ENCODE results near the gene ST3GAL3.
A peak's percentile ranks its signal among the peaks of the same experiment; 100 is the strongest.

The ST3GAL3 gene

DNA sequence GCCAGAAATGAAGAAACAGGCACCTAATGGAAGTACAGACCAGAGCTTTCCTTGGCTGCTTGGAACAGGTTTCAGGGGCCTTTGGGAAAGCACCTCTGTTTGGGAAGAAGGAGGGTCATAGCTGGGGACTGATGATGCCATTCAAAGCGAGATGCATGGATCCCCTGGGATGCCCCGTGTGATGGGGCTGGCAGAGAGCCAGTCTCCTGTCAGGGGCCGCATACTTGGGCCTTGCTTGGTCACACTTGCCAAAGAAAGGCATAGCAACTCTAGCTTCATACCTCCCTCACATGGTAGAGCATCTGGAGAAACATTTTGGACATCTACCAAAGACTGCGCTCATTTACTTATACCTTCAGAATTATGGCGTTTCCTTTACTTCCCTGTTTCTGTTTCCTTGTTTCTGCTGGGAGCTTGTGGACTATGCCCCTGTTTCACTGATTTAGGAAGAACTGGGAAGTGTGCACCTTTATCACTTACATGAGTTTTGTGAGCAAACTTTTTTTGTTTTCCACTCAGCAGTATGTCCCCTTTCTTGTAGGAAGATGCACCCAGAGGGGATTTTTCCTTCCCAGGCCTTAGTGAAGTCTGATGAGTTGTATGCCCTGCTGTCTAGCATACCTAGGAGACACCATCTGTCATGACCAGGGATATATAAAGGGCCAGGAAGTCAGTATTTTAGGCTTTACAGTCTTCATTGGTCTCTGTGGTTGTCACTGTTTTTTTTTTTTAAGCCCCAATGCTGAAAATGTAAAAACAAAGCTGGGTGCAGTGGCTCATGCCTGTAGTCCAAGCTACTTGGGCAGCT, 19.8 kb upstream of the ST3GAL3 start:
- Histone ChIP-seq H3K9ac (ENCODE audit: low read depth, low read length) (no peak overlapping the region), H3K4me1 (ENCODE audit: insufficient read depth, low read length) (no peaks in the 10 kb centered on the region), H3K9me3 (ENCODE audit: control insufficient read depth, insufficient read depth, low read length) (no peaks in the 10 kb centered on the region), H3K36me3 (ENCODE audit: insufficient read depth, low read length) (peaks cover 77% of the 10 kb centered on the region)

DNA sequence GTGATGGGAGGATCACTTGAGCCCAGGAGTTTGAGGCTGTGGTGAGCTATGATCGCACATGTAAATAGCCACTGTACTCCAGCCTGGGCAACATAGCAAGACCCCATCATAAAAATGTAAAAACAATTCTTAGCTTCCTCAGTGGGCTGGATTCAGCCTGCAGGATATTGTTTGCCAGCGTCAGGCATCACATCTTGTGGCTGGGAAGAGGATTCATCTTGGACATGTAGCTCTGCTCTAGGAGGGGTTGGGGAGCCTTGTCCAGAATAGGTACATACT, 19.3 kb upstream of the ST3GAL3 start:
- peaks cover 80% of the 10 kb centered on the region for H3K36me3 ChIP-seq (ENCODE audit: insufficient read depth, low read length)
- no peaks in the 10 kb centered on the region for H3K9me3 ChIP-seq (ENCODE audit: control insufficient read depth, insufficient read depth, low read length)
- no peaks in the 10 kb centered on the region for H3K4me1 ChIP-seq (ENCODE audit: insufficient read depth, low read length)
- no peak overlapping the region for H3K9ac ChIP-seq (ENCODE audit: low read depth, low read length)

DNA sequence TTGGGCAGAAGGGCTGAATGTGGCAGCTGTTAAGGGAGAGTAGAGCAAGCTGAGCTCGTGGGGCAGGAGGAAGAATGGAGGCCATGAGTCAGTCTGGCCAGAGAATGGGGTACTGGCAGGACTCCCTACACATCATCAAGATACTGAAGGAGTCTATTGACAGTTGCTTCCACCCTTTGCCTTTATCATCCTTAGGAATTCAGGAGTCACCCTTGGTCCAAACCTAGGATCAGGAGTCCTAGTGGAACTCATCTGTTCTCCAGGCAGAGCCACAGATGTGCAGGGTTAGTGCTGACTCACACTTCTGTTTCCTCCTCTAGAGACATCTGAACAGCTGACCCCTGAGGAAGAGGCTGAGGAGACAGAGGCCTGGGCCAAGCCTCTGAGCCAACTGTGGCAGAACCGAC, 18.7 kb upstream of the ST3GAL3 start:
- peaks cover 81% of the 10 kb centered on the region for H3K36me3 ChIP-seq (ENCODE audit: insufficient read depth, low read length)

DNA sequence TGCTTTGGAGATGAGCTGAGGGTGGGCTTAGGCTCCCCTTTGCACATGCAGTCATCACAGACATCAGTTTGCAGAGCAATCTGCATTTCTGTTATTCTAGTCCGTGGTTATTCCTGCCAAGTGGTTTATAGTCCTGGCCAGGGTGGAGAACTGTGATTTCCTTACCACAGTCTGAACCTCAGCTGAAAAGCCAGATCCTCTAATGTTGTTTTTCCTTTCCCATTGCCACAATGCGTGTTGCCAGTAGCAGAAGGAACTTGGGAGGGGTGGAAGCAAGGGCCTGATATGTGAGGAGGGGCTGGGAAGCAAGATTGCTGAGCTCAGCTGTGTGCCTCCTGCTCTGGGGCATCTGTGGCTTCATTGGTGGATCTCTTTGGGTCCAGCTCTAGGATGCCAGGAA, 18.0 kb upstream of the ST3GAL3 start:
- Histone ChIP-seq H3K9me3 (ENCODE audit: control insufficient read depth, insufficient read depth, low read length) (no peaks in the 10 kb centered on the region), H3K36me3 (ENCODE audit: insufficient read depth, low read length) (peaks cover 83% of the 10 kb centered on the region), H3K4me1 (ENCODE audit: insufficient read depth, low read length) (no peaks in the 10 kb centered on the region), H3K9ac (ENCODE audit: low read depth, low read length) (no peak overlapping the region)

More for the DNA sequence above, 18.7 kb upstream of the ST3GAL3 start:
- H3K9me3 ChIP-seq (ENCODE audit: control insufficient read depth, insufficient read depth, low read length): no peaks in the 10 kb centered on the region
- no peak overlapping the region for H3K9ac ChIP-seq (ENCODE audit: low read depth, low read length)
- H3K4me1 ChIP-seq (ENCODE audit: insufficient read depth, low read length): no peaks in the 10 kb centered on the region

DNA sequence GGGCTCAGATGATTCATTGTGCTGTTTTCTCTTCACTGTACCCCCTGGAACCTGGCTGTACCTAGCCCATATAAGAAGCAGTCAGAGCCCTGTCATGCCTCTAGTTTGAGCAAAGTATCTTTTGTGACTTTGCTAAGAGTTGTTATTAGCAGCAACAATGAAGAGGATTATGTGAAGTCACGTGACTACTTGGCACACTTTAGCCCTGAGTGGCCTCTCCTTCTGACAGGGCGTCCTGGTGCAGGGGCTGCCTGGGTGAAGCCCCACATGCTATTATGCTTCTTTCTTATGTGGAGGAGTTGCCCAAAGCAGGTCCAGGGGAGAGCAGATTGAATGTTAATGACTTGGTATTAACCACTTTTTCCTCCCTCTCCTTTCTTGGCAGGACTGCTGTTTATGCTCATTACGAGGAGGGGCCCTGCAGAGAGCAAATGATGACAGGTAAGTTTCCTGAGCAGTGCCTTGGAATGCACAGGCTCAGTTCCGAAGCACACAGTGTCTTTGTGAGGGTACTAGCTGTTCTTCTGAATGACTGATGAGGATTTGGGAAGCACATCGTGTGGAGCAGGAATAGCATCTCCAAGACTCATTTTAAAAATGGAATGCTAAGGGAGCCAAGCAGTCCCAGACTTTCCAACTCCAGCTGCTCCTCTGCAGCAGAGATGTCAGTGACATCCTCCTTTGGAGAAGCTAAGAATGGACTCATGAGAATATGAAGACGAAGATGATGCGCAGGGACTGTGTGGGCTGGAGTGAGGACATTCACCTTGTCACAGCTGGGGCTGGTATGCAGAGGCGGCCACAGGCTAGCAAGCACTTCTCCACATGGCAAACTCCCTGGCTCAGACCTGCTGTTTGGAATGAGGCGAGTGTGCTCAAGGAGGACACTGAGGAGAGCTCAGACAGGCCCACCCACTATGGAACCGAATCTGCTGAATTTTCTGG, 15.2 kb upstream of the ST3GAL3 start:
- no peaks in the 10 kb centered on the region for H3K4me1 ChIP-seq (ENCODE audit: insufficient read depth, low read length)
- peaks cover 92% of the 10 kb centered on the region for H3K36me3 ChIP-seq (ENCODE audit: insufficient read depth, low read length)
- no peaks in the 10 kb centered on the region for H3K9me3 ChIP-seq (ENCODE audit: control insufficient read depth, insufficient read depth, low read length)
- no peak overlapping the region for H3K9ac ChIP-seq (ENCODE audit: low read depth, low read length)

DNA sequence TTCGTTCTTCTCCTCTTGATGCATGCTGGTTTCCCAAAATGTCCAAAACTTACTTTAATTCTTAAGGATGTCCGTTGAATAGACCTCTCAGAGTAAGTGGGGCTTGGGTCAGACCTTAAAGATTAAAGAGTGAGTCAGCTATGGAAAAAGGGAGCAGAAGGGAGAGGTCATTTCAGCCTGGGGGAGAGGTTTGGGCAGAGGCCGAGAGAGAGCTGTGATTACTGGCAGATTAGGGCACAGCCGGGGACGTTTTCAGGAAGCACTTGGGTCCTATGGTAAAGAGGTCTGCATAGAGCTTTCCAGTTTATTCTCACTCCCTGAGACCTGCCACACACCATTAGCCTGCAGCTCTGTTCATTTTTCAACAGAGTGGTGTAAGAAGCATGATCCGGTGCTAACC, 14.0 kb upstream of the ST3GAL3 start:
- no peaks in the 10 kb centered on the region for H3K4me1 ChIP-seq (ENCODE audit: insufficient read depth, low read length)
- H3K9me3 ChIP-seq (ENCODE audit: control insufficient read depth, insufficient read depth, low read length): no peaks in the 10 kb centered on the region
- H3K9ac ChIP-seq (ENCODE audit: low read depth, low read length): no peak overlapping the region
- H3K36me3 ChIP-seq (ENCODE audit: insufficient read depth, low read length): peaks cover 92% of the 10 kb centered on the region

DNA sequence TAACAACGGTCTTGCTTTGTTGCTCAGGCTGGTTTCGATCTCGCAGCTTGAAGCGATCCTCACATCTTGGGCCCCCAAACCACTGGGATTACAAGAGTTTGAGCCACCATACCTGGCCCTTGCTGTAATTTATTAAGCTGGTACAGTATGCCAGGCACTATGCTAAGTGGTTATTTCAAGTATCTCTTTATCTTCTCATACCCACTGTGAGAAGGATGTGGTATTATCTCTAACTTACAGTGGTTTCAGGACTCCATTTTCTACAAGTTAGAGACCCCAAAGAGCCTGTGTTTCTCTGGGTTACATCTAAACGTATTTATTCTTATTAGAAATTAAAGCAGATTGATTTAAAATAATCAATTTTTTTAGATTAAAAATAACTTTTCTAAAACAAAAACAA, 8.1 kb upstream of the ST3GAL3 start:
- peaks cover 63% of the 10 kb centered on the region for H3K36me3 ChIP-seq (ENCODE audit: insufficient read depth, low read length)
- no peaks in the 10 kb centered on the region for H3K9me3 ChIP-seq (ENCODE audit: control insufficient read depth, insufficient read depth, low read length)

DNA sequence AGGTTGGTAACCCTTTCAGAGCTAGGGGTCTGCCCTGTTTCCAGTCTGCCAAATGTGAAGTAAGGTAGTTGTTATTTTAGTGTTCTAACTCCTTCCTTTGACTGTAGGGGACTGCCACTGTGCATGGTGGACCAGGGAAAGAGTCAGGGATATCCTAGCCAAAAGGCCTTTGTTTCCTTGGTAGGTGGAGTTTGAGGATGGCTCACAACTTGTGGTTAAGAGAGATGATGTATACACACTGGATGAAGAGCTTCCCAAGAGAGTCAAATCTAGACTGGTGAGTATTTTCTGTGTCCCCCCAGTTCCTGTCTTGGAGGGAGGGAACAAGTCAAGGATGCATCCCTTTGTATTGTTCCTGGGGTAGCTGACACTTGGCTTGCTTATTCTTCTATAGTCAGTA, 3.5 kb upstream of the ST3GAL3 start:
- Histone ChIP-seq H3K9ac (ENCODE audit: low read depth, low read length) (no peak overlapping the region), H3K4me1 (ENCODE audit: insufficient read depth, low read length) (no peaks in the 10 kb centered on the region; the same call in 1 of the 2 replicates), H3K36me3 (ENCODE audit: insufficient read depth, low read length) (peaks cover 23% of the 10 kb centered on the region), H3K9me3 (ENCODE audit: control insufficient read depth, insufficient read depth, low read length) (no peaks in the 10 kb centered on the region)

More for the DNA sequence above, 8.1 kb upstream of the ST3GAL3 start:
- Histone ChIP-seq H3K4me1 (ENCODE audit: insufficient read depth, low read length) (no peaks in the 10 kb centered on the region), H3K9ac (ENCODE audit: low read depth, low read length) (no peak overlapping the region)

DNA sequence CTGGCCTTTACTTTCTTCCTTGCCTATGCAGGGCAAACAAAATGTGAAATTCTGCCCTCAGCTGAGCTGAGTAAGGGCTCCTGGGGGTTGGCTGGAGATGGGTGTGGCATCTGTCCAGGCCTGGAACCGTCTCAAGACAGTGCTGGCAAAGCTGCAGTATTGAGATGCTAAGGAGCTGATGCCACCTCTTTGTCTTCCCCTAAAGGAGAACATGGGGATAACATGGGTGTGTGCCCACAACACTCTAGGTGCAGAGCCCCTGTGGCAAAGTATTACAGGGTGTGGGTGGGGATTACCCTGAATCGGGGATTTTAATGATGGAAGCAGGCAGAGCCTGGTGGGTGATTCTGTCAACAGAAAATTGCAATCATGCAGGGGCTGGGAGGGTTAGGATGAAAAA, 2.5 kb upstream of the ST3GAL3 start:
- Histone ChIP-seq H3K9ac (ENCODE audit: low read depth, low read length) (no peak overlapping the region), H3K36me3 (ENCODE audit: insufficient read depth, low read length) (peaks cover 19% of the 10 kb centered on the region), H3K4me1 (ENCODE audit: insufficient read depth, low read length) (no peaks in the 10 kb centered on the region; the same call in 1 of the 2 replicates), H3K9me3 (ENCODE audit: control insufficient read depth, insufficient read depth, low read length) (no peaks in the 10 kb centered on the region)

DNA sequence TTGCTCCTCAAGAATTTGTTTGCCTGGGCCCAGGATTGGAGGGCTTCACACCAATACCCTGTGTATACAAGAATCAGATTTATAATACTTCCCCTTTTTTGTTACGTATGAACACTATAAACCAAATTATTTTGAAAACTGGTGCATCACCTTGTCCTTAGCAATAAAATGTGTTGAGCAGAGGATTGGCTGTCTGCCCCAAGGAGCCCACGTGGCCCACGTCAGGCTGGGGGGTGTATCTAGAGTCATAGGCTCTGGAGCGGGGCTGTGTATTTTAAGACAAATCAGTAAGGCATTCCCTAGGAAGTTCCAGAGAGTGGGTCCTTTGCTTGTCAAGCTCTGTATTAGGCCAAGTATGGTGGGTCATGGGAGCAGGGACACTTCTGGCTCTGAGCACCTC, 2.0 kb upstream of the ST3GAL3 start:
- no peaks in the 10 kb centered on the region; the same call in 1 of the 2 replicates for H3K4me1 ChIP-seq (ENCODE audit: insufficient read depth, low read length)
- H3K9ac ChIP-seq (ENCODE audit: low read depth, low read length): no peak overlapping the region
- H3K9me3 ChIP-seq (ENCODE audit: control insufficient read depth, insufficient read depth, low read length): no peaks in the 10 kb centered on the region
- H3K36me3 ChIP-seq (ENCODE audit: insufficient read depth, low read length): peaks cover 14% of the 10 kb centered on the region

DNA sequence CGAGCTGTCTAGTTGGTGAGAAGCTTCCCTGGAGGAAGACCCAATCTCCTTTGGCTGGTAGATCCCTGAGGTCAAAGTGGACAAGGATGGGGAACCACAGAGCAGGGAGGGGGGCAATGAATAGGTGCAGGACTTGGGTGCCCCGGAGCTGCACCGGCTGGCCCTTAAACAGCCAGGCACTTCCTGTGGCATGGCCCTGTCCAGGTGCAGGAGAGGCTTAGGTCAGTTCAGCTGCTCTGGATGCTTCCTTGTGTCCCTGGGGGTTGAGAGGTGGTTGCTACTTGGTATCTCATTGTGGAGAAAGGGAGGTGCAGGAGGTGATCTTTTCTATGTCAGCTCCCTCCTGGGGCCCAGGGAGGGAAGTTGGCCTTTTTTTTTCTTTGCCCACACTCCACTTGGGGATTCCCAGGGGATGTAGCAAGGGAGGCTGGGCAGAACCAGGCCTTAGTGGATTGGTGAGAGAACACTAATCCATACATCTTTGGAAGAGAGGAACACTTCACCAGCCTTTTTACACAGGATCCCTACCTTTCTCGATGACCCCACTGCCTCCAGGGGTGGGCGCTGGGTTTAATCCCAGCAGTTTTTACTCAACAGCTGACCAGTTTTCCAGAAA, 1.2 kb upstream of the ST3GAL3 start:
- H3K36me3 ChIP-seq (ENCODE audit: insufficient read depth, low read length): peaks cover 13% of the 10 kb centered on the region
- H3K9ac ChIP-seq (ENCODE audit: low read depth, low read length): peak overlapping the region; percentile 73
- no peaks in the 10 kb centered on the region for H3K9me3 ChIP-seq (ENCODE audit: control insufficient read depth, insufficient read depth, low read length)

DNA sequence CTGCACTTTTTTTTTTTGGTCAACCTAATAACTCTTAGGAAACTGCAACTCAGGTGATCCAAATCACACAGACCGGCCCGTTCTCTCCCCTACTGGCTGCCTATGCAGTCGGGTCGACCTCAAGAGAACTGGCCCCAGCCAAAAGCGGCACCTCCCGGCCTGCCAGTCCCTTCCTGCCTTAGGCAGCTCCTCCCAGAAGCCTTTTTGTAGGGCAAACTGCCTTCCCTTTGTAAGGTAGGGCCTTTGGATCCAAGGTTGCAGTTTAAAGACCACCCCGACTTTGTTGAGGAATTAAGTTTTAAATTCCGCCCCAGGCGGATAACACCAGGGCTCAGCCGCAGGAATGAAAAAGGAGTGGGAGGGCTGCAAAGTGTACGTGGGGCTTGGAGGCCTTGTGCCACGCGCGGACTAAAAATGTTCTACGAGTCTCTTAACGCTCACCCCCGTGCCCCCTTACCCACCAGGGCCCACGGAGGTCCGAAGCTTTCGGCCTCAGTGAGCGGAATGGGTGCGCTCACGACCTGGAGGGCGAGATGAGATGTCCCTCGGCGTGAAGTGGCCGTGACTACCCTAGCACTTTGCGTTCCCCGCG, 642 bp upstream of the ST3GAL3 start:
- H3K36me3 ChIP-seq (ENCODE audit: insufficient read depth, low read length): peaks cover 9% of the 10 kb centered on the region
- H3K9ac ChIP-seq (ENCODE audit: low read depth, low read length): peak overlapping the region; percentile 73
- peaks cover 5% of the 10 kb centered on the region; the same call in 1 of the 2 replicates for H3K4me1 ChIP-seq (ENCODE audit: insufficient read depth, low read length)
- H3K9me3 ChIP-seq (ENCODE audit: control insufficient read depth, insufficient read depth, low read length): no peaks in the 10 kb centered on the region

More for the DNA sequence above, 1.2 kb upstream of the ST3GAL3 start:
- H3K4me1 ChIP-seq (ENCODE audit: insufficient read depth, low read length): peaks cover 2% of the 10 kb centered on the region; the same call in 1 of the 2 replicates

DNA sequence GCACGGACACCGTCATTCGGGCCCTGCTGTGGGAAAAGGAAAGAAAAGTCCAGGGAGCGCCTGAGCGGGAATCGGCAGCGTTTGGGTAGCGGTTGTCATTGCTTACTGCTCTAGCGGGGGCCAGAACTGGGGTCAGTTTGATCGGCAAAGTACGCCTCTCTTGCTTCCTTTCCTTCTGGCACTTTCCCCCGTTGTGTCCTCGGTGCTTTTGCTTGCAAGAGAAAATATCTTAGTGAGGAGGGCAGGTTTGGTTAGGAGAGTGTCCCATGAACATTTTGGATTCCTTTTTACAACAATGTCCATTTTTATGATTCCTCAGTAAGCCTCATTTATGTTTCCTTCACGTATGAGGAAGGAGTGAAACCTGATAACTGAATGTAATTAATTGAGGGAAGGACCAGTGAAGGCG, 670 bp downstream of the ST3GAL3 start:
- Histone ChIP-seq H3K36me3 (ENCODE audit: insufficient read depth, low read length) (peaks cover 7% of the 10 kb centered on the region), H3K9me3 (ENCODE audit: control insufficient read depth, insufficient read depth, low read length) (no peaks in the 10 kb centered on the region), H3K9ac (ENCODE audit: low read depth, low read length) (peak overlapping the region; percentile 73), H3K4me1 (ENCODE audit: insufficient read depth, low read length) (peaks cover 5% of the 10 kb centered on the region; the same call in 1 of the 2 replicates)

DNA sequence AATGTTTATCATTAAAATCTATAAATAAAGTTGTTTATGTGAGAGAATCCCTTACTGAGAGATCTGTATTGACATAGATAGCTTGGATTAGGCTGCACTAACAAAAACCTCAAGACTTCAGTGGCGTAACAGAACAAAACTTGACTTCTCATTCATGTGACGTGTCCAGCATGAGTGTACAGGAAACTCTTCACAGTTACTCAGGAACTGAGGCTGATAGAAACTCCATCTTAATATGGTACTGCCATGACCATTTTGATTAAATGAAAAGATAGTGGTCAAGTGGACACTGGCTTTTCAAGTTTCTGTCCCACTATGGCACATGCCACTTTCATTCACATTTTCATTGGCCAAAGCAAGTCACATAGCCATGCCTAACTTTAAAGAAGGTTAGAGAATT, 3.7 kb downstream of the ST3GAL3 start:
- Histone ChIP-seq H3K4me1 (ENCODE audit: insufficient read depth, low read length) (peaks cover 5% of the 10 kb centered on the region; the same call in 1 of the 2 replicates), H3K9ac (ENCODE audit: low read depth, low read length) (no peak overlapping the region), H3K9me3 (ENCODE audit: control insufficient read depth, insufficient read depth, low read length) (no peaks in the 10 kb centered on the region), H3K36me3 (ENCODE audit: insufficient read depth, low read length) (no peaks in the 10 kb centered on the region)
